Prostate gland (tissue), 2 donors: ENCODE results near the gene ANKRD16.

ENCODE experiments used
- POLR2A ChIP-seq: fragments of 450-650 bp; IDR thresholded peaks from one replicate; pipeline ENCODE4 v1.6.1; 2016; ENCODE audit warnings: antibody characterized with exemption, mild to moderate bottlenecking
- POLR2AphosphoS5 ChIP-seq: sonication (generic); formaldehyde crosslinking; IDR thresholded peaks from one replicate; pipeline ENCODE4 v1.6.1; 2017; ENCODE audit warnings: antibody characterized with exemption
- TF ChIP-seq, protein P1 (sequence below), 4 experiments: fragments of 200-600 bp in 2 of 4; fragments of 450-650 bp in 2 of 4; sonication (generic) in 2 of 4; IDR thresholded peaks; 1 replicate in 3 of 4; 2 replicates in 1 of 4; pipeline ENCODE4 v1.5.1; 2016 to 2019; ENCODE audit warnings: antibody characterized with exemption in 4 of 4, mild to moderate bottlenecking in 2 of 4, moderate library complexity in 2 of 4

DNA sequence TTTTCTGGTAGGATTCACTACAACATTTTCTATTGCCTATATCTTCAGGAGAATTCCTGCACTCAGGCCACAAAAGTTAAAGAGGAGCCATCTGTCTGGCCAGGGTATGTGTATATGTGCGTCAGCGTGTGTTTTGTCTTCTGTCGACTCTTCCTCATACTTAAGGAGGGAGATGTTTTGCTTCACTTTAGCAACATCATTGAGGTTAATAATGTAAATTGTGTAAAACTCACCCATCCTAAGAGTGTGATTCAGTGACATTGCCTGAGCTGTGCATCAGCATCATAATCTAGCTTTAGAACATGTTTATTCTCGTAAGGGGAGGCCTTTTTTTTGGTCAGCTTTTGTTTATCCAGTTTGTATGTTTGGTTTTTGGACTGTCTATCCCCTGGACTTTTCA, 24.0 kb upstream of the ANKRD16 start:
- no peak for TF ChIP-seq POLR2AphosphoS5
- TF ChIP-seq, protein P1, sequence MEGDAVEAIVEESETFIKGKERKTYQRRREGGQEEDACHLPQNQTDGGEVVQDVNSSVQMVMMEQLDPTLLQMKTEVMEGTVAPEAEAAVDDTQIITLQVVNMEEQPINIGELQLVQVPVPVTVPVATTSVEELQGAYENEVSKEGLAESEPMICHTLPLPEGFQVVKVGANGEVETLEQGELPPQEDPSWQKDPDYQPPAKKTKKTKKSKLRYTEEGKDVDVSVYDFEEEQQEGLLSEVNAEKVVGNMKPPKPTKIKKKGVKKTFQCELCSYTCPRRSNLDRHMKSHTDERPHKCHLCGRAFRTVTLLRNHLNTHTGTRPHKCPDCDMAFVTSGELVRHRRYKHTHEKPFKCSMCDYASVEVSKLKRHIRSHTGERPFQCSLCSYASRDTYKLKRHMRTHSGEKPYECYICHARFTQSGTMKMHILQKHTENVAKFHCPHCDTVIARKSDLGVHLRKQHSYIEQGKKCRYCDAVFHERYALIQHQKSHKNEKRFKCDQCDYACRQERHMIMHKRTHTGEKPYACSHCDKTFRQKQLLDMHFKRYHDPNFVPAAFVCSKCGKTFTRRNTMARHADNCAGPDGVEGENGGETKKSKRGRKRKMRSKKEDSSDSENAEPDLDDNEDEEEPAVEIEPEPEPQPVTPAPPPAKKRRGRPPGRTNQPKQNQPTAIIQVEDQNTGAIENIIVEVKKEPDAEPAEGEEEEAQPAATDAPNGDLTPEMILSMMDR (IDR thresholded peaks at IDR 0.05), result no peak
- TF ChIP-seq POLR2A, result no peak
